GM18909 (cell line): Measurements from ENCODE around the gene ADAMTS16.
"Not testable (repeated sequence)": the region's sequence is repeated elsewhere in the genome, so short reads cannot be mapped to it uniquely, and the experiment has no call there.

ENCODE experiments used
- ATAC-seq: cut with Tn5 transposase; IDR thresholded peaks from one replicate; pipeline ENCODE4 v1.9.1; 2021; ENCODE audit warnings: mild to moderate bottlenecking; ENCODE audit not compliant: unreplicated experiment, poor library complexity

ADAMTS16 gene, protein sequence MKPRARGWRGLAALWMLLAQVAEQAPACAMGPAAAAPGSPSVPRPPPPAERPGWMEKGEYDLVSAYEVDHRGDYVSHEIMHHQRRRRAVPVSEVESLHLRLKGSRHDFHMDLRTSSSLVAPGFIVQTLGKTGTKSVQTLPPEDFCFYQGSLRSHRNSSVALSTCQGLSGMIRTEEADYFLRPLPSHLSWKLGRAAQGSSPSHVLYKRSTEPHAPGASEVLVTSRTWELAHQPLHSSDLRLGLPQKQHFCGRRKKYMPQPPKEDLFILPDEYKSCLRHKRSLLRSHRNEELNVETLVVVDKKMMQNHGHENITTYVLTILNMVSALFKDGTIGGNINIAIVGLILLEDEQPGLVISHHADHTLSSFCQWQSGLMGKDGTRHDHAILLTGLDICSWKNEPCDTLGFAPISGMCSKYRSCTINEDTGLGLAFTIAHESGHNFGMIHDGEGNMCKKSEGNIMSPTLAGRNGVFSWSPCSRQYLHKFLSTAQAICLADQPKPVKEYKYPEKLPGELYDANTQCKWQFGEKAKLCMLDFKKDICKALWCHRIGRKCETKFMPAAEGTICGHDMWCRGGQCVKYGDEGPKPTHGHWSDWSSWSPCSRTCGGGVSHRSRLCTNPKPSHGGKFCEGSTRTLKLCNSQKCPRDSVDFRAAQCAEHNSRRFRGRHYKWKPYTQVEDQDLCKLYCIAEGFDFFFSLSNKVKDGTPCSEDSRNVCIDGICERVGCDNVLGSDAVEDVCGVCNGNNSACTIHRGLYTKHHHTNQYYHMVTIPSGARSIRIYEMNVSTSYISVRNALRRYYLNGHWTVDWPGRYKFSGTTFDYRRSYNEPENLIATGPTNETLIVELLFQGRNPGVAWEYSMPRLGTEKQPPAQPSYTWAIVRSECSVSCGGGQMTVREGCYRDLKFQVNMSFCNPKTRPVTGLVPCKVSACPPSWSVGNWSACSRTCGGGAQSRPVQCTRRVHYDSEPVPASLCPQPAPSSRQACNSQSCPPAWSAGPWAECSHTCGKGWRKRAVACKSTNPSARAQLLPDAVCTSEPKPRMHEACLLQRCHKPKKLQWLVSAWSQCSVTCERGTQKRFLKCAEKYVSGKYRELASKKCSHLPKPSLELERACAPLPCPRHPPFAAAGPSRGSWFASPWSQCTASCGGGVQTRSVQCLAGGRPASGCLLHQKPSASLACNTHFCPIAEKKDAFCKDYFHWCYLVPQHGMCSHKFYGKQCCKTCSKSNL

GRCh38 chr5:5139777-5140478 is at the start of gene ADAMTS16:
Gene ADAMTS16 (plus strand): TSS chr5:5140330. CDS start chr5:5140468, 138 bp downstream.
- ATAC-seq = no peak

- ATAC-seq = no peak
Observed at GRCh38 chr5:5092149-5092548, 48.0 kb upstream of the ADAMTS16 start.

DNA sequence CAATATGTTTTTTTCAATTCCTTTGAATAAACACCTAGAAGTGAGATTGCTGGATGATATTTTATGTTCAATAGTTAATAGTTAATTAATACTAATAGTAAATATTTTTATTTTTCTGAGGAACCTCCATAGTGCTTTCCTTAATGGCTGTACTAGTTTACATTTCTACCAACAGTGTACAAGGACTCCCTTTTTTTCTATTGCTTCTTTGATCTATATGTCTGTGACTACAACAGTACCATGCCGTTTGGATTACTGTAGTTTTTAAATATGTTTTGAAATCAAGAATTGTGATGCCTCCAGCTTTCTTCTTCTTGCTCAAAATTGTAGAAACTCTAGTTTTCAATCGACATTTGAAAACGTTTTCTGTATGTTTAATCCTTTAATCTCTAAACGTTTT is 39.5 kb upstream of the ADAMTS16 start:
- ATAC-seq = no peak

- ATAC-seq = no peak
Observed at GRCh38 chr5:5101676-5102075, 38.5 kb upstream of the ADAMTS16 start.

DNA sequence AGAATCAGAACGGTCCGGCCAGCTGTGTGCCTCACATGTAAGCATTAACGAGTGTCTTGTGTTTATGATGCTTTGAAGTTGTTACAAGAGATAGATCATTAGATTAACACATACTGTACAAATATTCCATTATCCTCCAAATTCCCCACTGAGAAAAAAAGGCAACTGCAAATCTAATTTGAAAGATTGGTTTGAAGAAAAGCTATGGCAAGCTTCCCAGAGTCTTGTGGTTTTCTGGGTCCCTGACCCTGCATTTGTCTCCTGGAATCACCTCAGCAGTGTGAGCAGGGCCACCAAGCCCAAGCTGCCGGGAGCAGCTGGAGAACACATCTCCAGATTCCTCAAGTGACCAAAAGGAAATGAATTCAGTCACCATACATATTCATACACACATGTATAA is 36.9 kb upstream of the ADAMTS16 start:
- ATAC-seq = no peak

- ATAC-seq = no peak
Observed at GRCh38 chr5:5104550-5104949, 35.6 kb upstream of the ADAMTS16 start.

DNA sequence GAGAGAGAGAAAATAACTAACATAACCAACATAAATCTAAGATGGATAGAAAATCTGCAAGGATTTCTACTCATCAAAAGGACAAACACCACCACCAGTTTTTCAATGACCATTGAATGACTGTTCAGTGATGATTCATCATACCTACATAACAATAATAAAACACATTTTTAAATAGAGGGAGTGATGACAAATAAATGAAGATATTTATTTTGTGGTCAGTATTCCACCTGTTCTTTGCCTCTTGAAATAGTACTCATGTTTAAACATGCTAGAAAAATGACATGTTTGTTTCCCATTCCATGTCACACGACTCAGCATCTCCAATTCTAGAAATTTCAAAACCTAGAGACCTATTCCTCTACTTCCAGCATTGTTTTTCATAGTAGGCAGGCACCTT is 34.6 kb upstream of the ADAMTS16 start:
- ATAC-seq = no peak

DNA sequence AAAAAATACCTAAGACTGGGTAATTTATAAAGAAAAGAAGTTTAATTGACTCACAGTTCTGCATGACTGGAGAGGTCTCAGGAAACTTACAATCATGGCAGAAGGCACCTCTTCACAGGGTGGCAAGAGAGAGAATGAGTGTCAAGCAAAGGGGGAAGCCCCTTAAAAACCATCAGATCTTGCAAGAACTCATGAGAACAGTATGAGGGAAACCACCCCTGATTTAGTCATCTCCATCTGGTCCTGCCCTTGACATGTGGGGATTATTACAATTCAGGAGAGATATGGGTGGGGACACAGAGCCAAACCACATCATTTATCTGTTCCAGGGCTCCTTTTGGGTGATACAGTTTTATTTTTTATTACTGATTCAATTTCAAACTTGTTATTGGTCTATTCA is 23.2 kb upstream of the ADAMTS16 start:
- ATAC-seq = peak; percentile 69

GRCh38 chr5:5122776-5123175 is 17.4 kb upstream of the ADAMTS16 start:
- no peak for ATAC-seq

DNA sequence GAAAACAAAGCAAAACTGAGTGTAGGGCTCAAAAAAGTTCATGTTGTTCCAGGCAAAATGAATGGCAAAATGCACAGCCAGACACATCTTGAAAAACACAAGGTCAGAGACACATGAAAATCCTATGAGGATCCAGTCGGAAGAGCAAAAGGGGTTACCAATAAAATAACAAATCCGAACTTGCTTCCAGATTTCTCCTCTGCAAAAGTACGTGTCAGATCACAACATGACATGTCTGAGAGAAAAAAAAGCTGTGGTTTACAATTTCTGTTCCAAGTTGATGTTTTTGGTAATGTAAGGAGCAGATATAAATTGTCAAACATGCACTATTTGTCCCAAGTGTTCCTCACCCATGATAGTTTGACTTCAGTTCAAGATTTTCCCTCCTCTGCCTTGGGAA is 15.9 kb upstream of the ADAMTS16 start:
- no peak for ATAC-seq

GRCh38 chr5:5126444-5126843 is 13.7 kb upstream of the ADAMTS16 start:
- ATAC-seq = no peak

DNA sequence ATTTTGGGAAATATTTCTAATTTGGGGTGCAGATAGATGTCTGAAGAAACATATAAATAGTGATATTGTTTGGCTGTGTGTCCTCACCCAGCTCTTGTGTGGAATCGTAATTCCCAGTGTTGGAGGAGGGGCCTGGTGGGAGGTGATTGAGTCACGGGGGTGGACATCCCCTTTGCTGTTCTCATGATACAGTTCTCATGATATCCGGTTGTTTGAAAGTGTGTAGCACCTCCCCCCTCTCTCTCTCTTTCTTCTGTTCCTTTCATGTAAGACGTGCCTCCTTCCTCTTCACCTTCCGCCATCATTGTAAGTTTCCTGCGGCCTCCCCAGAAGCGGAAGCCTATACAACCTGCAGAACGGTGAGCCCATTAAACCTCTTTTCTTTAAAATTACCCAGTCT is 11.4 kb upstream of the ADAMTS16 start:
- no peak for ATAC-seq

DNA sequence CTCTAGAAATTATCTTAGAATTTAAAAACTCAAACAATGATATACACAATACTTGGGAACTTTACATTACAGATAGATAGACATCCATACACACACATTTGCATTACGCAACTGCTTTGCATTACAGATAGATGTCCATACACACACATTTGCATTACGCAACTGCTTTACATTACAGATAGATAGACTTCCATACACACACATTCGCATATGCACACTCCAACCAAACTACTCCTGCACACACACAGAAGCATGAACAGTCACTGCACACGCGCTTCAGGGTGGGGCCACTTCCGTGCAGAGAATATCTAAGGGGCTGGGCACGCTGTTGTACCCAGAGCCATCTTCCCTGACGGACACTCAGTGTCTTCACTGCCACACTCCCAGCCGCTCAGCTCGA is 7.9 kb upstream of the ADAMTS16 start:
- no peak for ATAC-seq

DNA sequence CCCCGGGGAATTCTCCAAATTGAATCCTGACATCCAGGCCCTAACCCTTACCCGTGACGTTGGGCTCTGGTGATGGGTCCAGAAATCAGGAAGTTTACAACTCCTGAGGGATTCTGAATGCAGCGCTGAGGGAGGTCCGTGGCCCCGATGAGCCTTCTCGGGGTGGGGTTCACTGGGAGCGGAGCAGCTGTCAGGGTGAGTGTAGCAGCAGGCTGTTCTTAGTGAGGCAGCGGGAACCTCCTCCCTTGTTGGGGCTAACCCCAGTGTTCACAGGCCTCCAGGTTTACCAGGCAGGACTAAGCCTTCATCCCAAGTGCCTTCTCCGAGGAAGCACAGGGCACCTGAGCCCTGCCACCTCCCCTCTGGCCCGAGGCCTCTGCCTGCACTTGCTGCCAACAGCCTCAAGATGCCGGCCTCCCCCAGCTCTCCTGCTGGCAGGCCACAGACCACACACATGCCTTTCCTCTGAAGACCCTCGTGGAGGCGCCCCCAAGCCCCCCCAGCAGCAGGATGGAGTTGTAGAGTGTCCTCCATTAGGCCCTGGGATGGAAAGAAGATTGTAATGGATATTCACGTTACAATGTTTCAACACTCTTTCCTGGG is 7.3 kb upstream of the ADAMTS16 start:
- no peak for ATAC-seq

GRCh38 chr5:5134107-5134506 is 6.0 kb upstream of the ADAMTS16 start:
- no peak for ATAC-seq

- no peak for ATAC-seq
Observed at GRCh38 chr5:5135957-5136676, 4.0 kb upstream of the ADAMTS16 start.

DNA sequence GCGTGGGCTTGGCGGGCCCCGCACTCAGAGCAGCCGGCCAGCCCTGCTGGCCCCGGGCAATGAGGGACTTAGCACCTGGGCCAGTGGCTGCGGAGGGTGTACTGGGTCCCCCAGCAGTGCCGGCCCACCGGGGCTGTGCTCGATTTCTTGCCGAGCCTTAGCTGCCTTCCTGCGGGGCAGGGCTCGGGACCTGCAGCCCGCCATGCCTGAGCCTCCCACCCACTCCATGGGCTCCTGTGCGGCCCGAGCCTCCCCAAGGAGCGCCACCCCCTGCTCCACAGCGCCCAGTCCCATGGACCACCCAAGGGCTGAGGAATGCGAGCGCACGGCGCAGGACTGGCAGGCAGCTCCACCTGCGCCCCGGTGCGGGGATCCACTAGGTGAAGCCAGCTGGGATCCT is 2.3 kb upstream of the ADAMTS16 start:
- not testable (repeated sequence) for ATAC-seq

DNA sequence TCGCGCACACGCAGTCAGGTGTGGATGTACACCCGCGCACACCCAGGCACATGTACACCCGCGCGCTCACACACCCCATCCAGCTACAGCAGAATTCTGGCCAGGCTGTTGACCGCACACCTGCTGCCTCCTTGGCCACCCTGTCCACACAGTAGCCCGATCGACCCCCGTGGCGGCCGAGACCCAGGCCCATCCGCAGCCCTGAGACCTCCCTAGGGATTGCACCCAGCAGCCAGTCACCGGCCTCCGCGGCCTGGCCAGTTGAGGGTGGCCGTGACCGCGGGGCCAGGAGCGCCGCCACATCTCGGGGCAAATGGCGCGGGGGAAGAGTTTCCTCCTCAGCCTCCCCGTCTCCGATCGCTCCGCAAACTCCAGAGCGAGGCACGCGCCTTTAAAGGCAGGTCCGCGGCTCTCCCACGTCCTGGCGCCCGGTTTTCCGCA is 774 bp upstream of the ADAMTS16 start:
- ATAC-seq = no peak
